GM12872 (cell line): ENCODE data around the gene METTL25.

ENCODE experiments used
- TF ChIP-seq, protein P1 (sequence below): IDR thresholded peaks from 3 replicates; pipeline ENCODE4 v1.5.1; 2011; ENCODE audit warnings: low read depth, mild to moderate bottlenecking, low read length, moderate library complexity; ENCODE audit not compliant: insufficient read depth

Gene METTL25

GRCh38 chr12:82525616-82526015 is 167.3 kb downstream of the METTL25 start:
- TF ChIP-seq, protein P1, sequence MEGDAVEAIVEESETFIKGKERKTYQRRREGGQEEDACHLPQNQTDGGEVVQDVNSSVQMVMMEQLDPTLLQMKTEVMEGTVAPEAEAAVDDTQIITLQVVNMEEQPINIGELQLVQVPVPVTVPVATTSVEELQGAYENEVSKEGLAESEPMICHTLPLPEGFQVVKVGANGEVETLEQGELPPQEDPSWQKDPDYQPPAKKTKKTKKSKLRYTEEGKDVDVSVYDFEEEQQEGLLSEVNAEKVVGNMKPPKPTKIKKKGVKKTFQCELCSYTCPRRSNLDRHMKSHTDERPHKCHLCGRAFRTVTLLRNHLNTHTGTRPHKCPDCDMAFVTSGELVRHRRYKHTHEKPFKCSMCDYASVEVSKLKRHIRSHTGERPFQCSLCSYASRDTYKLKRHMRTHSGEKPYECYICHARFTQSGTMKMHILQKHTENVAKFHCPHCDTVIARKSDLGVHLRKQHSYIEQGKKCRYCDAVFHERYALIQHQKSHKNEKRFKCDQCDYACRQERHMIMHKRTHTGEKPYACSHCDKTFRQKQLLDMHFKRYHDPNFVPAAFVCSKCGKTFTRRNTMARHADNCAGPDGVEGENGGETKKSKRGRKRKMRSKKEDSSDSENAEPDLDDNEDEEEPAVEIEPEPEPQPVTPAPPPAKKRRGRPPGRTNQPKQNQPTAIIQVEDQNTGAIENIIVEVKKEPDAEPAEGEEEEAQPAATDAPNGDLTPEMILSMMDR, result no peak

GRCh38 chr12:82527165-82527780 is 168.9 kb downstream of the METTL25 start:
- TF ChIP-seq, protein P1, result peak; percentile 75
